Neural crest cell (in vitro differentiated cells): ENCODE data around the gene ERC2. TPM values are rescaled to one million over a fixed set of nuclear protein-coding genes. Genes with fewer than 3 reads are reported as not detected.

Experiments
- DNase-seq: peaks from one replicate; pipeline ENCODE4 v3.0.0; 2021; ENCODE audit warnings: low read depth, mixed read lengths, low spot score
- H3K27ac Mint-ChIP-seq: one replicate; pipeline ENCODE4 v1.8.0; 2021; ENCODE audit warnings: mild to moderate bottlenecking, mixed read lengths; ENCODE audit not compliant: unreplicated experiment
- H3K27me3 Mint-ChIP-seq: 2 replicates; pipeline ENCODE4 v1.8.0; 2021; ENCODE audit warnings: low read depth, mild to moderate bottlenecking, mixed read lengths
- H3K36me3 Mint-ChIP-seq: 2 replicates; pipeline ENCODE4 v1.8.0; 2021; ENCODE audit warnings: low read depth, mild to moderate bottlenecking, mixed read lengths
- H3K4me1 Mint-ChIP-seq: 2 replicates; pipeline ENCODE4 v1.8.0; 2021; ENCODE audit warnings: mixed read lengths
- H3K4me3 Mint-ChIP-seq: one replicate; pipeline ENCODE4 v1.8.0; 2021; ENCODE audit warnings: mild to moderate bottlenecking, mixed read lengths
- H3K9me3 Mint-ChIP-seq: 2 replicates; pipeline ENCODE4 v1.8.0; 2021; ENCODE audit warnings: mixed read lengths
- CTCF ChIP-seq: fragments of 200-600 bp; sonication (generic); conservative IDR thresholded peaks from 2 replicates; pipeline ENCODE4 v1.5.0; 2021; ENCODE audit warnings: antibody characterized with exemption, mild to moderate bottlenecking
- total RNA-seq: library from RNA; stranded (reverse); gene quantifications from 2 replicates; pipeline ENCODE4 v1.2.1, GENCODE V29; 2021

The ERC2 gene
- total RNA-seq, 1 donor from 2014 or later, result 13.5 TPM

GRCh38 chr3:56192001-56192400 lies 276.3 kb downstream of the ERC2 start:
- H3K4me1 Mint-ChIP-seq, result no peaks in the 10 kb centered on the region
- H3K36me3 Mint-ChIP-seq, result no peaks in the 10 kb centered on the region
- TF ChIP-seq CTCF, result no peak
- H3K4me3 Mint-ChIP-seq, result no peak overlapping the region
- no peak overlapping the region for H3K27ac Mint-ChIP-seq
- H3K27me3 Mint-ChIP-seq, result no peaks in the 10 kb centered on the region
- no peaks in the 10 kb centered on the region for H3K9me3 Mint-ChIP-seq
- DNase-seq, result no peak

DNA sequence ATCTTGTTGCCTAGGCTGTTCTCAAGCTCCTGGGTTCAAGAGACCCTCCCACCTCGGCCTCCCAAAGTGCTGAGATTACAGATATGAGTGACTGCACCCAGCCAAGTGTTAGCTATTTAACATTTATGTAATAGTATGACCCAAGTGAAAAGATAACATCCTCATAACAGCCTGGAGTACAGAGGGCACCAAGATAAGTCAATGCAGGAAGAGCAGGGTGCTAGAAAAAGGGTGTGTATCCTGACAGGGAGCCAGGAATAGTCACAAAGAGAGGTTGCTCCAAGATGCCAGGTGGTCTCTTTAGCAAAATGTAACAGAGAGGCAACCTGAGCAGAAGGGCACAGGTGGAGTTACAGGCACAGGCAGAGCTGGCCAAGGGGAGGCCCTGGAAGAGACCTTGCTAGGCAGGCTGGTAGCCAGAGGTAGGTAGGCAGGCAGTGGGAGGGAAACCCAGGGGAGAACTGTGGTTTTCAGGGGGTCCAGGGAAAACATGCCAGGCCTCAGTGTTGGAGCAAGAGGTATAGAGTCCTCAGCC lies 277.4 kb downstream of the ERC2 start:
- Mint-ChIP-seq H3K27ac (no peak overlapping the region), H3K4me3 (no peak overlapping the region), H3K27me3 (no peaks in the 10 kb centered on the region), H3K9me3 (no peaks in the 10 kb centered on the region), H3K36me3 (no peaks in the 10 kb centered on the region), H3K4me1 (no peaks in the 10 kb centered on the region)
- no peak for DNase-seq
- TF ChIP-seq CTCF, result no peak

GRCh38 chr3:56190130-56190529 lies 278.1 kb downstream of the ERC2 start:
- no peaks in the 10 kb centered on the region for H3K27me3 Mint-ChIP-seq
- DNase-seq, result no peak

GRCh38 chr3:56189536-56189935 lies 278.7 kb downstream of the ERC2 start:
- no peak overlapping the region for H3K27ac Mint-ChIP-seq
- no peak for DNase-seq
- no peaks in the 10 kb centered on the region for H3K36me3 Mint-ChIP-seq
- no peaks in the 10 kb centered on the region for H3K4me1 Mint-ChIP-seq
- no peaks in the 10 kb centered on the region for H3K27me3 Mint-ChIP-seq
- H3K9me3 Mint-ChIP-seq, result no peaks in the 10 kb centered on the region
- no peak overlapping the region for H3K4me3 Mint-ChIP-seq
- no peak for TF ChIP-seq CTCF

More at GRCh38 chr3:56190130-56190529, 278.1 kb downstream of the ERC2 start:
- H3K4me3 Mint-ChIP-seq, result no peak overlapping the region
- H3K36me3 Mint-ChIP-seq, result no peaks in the 10 kb centered on the region
- no peak overlapping the region for H3K27ac Mint-ChIP-seq
- no peak for TF ChIP-seq CTCF
- no peaks in the 10 kb centered on the region for H3K4me1 Mint-ChIP-seq
- no peaks in the 10 kb centered on the region for H3K9me3 Mint-ChIP-seq

- no peaks in the 10 kb centered on the region for H3K4me1 Mint-ChIP-seq
- TF ChIP-seq CTCF, result no peak
- no peaks in the 10 kb centered on the region for H3K36me3 Mint-ChIP-seq
- DNase-seq, result no peak
- H3K27ac Mint-ChIP-seq, result no peak overlapping the region
- H3K4me3 Mint-ChIP-seq, result no peak overlapping the region
- H3K27me3 Mint-ChIP-seq, result no peaks in the 10 kb centered on the region
- no peaks in the 10 kb centered on the region for H3K9me3 Mint-ChIP-seq
Observed at GRCh38 chr3:56188201-56188600, 280.1 kb downstream of the ERC2 start.
